ENCODE data around the gene MYADML2. TPM values are rescaled to one million over a fixed set of nuclear protein-coding genes. Genes with fewer than 3 reads are reported as not detected.

Gene MYADML2
- total RNA-seq, 2 donors from 2014 or later: not detected

GRCh38 chr17:81934098-81934757 lies 12.8 kb downstream of the MYADML2 start:
- Mint-ChIP-seq H3K36me3 (ENCODE audit: low read depth) (peaks cover 6% of the 10 kb centered on the region), H3K27ac (no peak overlapping the region), H3K4me3 (no peak overlapping the region), H3K27me3 (ENCODE audit: insufficient read depth) (peaks cover 14% of the 10 kb centered on the region), H3K9me3 (no peaks in the 10 kb centered on the region), H3K4me1 (no peaks in the 10 kb centered on the region)
- WGBS, 2 experiments (ENCODE audit: insufficient coverage in 1 of 2, insufficient read length in 1 of 2): 92 to 99% methylated on average over 18 to 23 of the region's 23 CpGs
- no peak for DNase-seq
- Histone ChIP-seq H3K36me3 (ENCODE audit: control insufficient read depth, insufficient read depth, low read length) (peaks cover 4% of the 10 kb centered on the region), H3K4me3 (ENCODE audit: low read length) (no peak overlapping the region), H3K4me1 (ENCODE audit: control insufficient read depth, insufficient read depth, low read length) (no peaks in the 10 kb centered on the region), H3K9me3 (ENCODE audit: control insufficient read depth, low read length) (no peaks in the 10 kb centered on the region), H3K27ac (ENCODE audit: low read depth, low read length) (no peak overlapping the region), H3K9ac (ENCODE audit: extremely low read depth, low read length, poor library complexity, severe bottlenecking) (no peak overlapping the region), H3K27me3 (ENCODE audit: control insufficient read depth, insufficient read depth, low read length, poor library complexity, severe bottlenecking) (no peaks in the 10 kb centered on the region)
- TF ChIP-seq CTCF (conservative IDR thresholded peaks at IDR 0.05): no peak

GRCh38 chr17:81933178-81933699 lies 13.8 kb downstream of the MYADML2 start:
- H3K9me3 Mint-ChIP-seq: no peaks in the 10 kb centered on the region
- peaks cover 4% of the 10 kb centered on the region for H3K36me3 ChIP-seq (ENCODE audit: control insufficient read depth, insufficient read depth, low read length)
- H3K36me3 Mint-ChIP-seq (ENCODE audit: low read depth): peaks cover 6% of the 10 kb centered on the region

GRCh38 chr17:81932333-81932983 lies 14.6 kb downstream of the MYADML2 start:
- no peak overlapping the region for H3K4me3 Mint-ChIP-seq
- H3K27ac ChIP-seq (ENCODE audit: low read depth, low read length): no peak overlapping the region
- WGBS, 2 experiments (ENCODE audit: insufficient coverage in 1 of 2, insufficient read length in 1 of 2): 91 to 93% methylated on average over 5 to 9 of the region's 9 CpGs
- H3K9ac ChIP-seq (ENCODE audit: extremely low read depth, low read length, poor library complexity, severe bottlenecking): no peak overlapping the region
- TF ChIP-seq CTCF (conservative IDR thresholded peaks at IDR 0.05): no peak
- no peaks in the 10 kb centered on the region for H3K4me1 Mint-ChIP-seq
- H3K4me1 ChIP-seq (ENCODE audit: control insufficient read depth, insufficient read depth, low read length): peaks cover 7% of the 10 kb centered on the region
- no peak overlapping the region for H3K4me3 ChIP-seq (ENCODE audit: low read length)
- peaks cover 4% of the 10 kb centered on the region for H3K27me3 ChIP-seq (ENCODE audit: control insufficient read depth, insufficient read depth, low read length, poor library complexity, severe bottlenecking)
- peaks cover 4% of the 10 kb centered on the region for H3K36me3 ChIP-seq (ENCODE audit: control insufficient read depth, insufficient read depth, low read length)
- no peak for DNase-seq
- H3K27me3 Mint-ChIP-seq (ENCODE audit: insufficient read depth): peaks cover 6% of the 10 kb centered on the region
- H3K27ac Mint-ChIP-seq: no peak overlapping the region
- no peaks in the 10 kb centered on the region for H3K9me3 ChIP-seq (ENCODE audit: control insufficient read depth, low read length)
- no peaks in the 10 kb centered on the region for H3K9me3 Mint-ChIP-seq
- peaks cover 6% of the 10 kb centered on the region for H3K36me3 Mint-ChIP-seq (ENCODE audit: low read depth)

More at GRCh38 chr17:81933178-81933699, 13.8 kb downstream of the MYADML2 start:
- H3K27ac Mint-ChIP-seq: no peak overlapping the region
- H3K27me3 Mint-ChIP-seq (ENCODE audit: insufficient read depth): peaks cover 9% of the 10 kb centered on the region
- TF ChIP-seq CTCF (conservative IDR thresholded peaks at IDR 0.05): no peak
- 94 to 98% methylated on average over 8 to 14 of the region's 14 CpGs for WGBS, 2 experiments (ENCODE audit: insufficient coverage in 1 of 2, insufficient read length in 1 of 2)
- DNase-seq: no peak
- Histone ChIP-seq H3K9ac (ENCODE audit: extremely low read depth, low read length, poor library complexity, severe bottlenecking) (no peak overlapping the region), H3K9me3 (ENCODE audit: control insufficient read depth, low read length) (no peaks in the 10 kb centered on the region), H3K4me1 (ENCODE audit: control insufficient read depth, insufficient read depth, low read length) (peaks cover 7% of the 10 kb centered on the region), H3K27me3 (ENCODE audit: control insufficient read depth, insufficient read depth, low read length, poor library complexity, severe bottlenecking) (peaks cover 3% of the 10 kb centered on the region), H3K4me3 (ENCODE audit: low read length) (no peak overlapping the region), H3K27ac (ENCODE audit: low read depth, low read length) (no peak overlapping the region)
- H3K4me1 Mint-ChIP-seq: no peaks in the 10 kb centered on the region
- H3K4me3 Mint-ChIP-seq: no peak overlapping the region
